Glomerular endothelial cell (primary cell): ENCODE data around the gene CAPN5. TPM values are rescaled to one million over a fixed set of nuclear protein-coding genes. Genes with fewer than 3 reads are reported as not detected.

ENCODE experiments used
- DNase-seq: peaks from one replicate; pipeline ENCODE4 v3.0.0-alpha.2; 2011; ENCODE audit warnings: low read depth, low spot score; ENCODE audit errors: extremely low read depth
- total RNA-seq: library from RNA; depleted of rRNA; stranded (reverse); fragments of >200 nt; gene quantifications from 2 replicates; pipeline ENCODE4 v1.2.3, GENCODE V29; 2015

The CAPN5 gene
- total RNA-seq, 1 donor from 2014 or later: 8.8 TPM

DNA sequence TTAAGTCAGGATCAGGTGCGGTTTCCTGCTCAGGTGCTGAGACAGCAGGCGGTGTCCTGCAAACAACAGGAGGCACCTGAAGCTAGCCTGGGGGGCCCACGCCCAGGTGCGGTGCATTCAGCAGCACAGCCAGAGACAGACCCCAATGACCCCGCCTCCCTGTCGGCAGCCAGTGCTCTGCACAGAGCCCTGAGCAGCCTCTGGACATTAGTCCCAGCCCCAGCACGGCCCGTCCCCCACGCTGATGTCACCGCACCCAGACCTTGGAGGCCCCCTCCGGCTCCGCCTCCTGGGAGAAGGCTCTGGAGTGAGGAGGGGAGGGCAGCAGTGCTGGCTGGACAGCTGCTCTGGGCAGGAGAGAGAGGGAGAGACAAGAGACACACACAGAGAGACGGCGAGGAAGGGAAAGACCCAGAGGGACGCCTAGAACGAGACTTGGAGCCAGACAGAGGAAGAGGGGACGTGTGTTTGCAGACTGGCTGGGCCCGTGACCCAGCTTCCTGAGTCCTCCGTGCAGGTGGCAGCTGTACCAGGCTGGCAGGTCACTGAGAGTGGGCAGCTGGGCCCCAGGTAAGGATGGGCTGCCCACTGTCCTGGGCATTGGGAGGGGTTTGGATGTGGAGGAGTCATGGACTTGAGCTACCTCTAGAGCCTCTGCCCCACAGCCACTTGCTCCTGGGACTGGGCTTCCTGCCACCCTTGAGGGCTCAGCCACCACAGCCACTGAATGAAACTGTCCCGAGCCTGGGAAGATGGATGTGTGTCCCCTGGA, 61.3 kb downstream of the CAPN5 start, which contains the start of gene MYO7A:
MYO7A (plus strand) TSS at position 327 of the 772 bp plus-strand sequence. CDS start 2,389 bp downstream, outside the sequence.
- no peak for DNase-seq

GRCh38 chr11:77129069-77129841, 62.5 kb downstream of the CAPN5 start:
- DNase-seq: no peak

GRCh38 chr11:77129842-77130756, 63.3 kb downstream of the CAPN5 start:
- DNase-seq: no peak

DNA sequence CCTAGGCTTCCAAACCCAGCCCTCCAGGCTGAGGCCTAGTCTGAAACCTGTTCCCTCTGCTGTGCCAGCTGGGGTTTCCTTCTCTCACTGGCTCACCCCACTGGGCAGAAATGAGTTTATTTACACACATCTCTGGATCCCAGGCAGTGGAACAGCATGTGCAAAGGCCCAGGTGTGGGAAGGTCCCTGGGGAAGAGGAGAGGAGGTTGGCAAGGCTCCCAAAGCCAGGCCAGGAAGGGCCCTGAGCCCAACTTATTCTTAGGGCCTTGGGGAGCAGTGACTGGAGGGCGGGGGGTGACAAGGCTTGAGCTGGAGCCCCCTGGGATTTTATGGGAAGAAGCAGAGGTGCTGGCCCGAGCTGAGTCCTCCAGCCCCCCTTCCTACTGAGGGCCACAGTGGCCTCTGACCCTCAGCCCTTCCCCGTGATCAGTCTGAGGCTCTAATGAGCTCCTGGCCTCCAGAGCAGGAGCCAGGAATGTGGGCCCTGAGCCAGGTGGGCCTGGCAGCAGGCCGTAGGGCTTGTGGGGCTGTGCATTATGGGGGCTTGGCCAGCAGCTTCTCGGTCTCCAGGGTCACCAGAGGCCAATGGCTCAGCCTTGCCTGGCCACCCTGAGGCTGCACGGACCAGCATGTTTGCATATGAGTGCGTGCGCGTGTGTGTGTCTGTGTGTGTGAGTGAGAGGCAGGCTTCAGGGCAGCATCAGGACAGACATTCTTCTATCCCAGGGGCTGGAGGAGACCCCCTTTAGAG, 64.2 kb downstream of the CAPN5 start:
- no peak for DNase-seq

DNA sequence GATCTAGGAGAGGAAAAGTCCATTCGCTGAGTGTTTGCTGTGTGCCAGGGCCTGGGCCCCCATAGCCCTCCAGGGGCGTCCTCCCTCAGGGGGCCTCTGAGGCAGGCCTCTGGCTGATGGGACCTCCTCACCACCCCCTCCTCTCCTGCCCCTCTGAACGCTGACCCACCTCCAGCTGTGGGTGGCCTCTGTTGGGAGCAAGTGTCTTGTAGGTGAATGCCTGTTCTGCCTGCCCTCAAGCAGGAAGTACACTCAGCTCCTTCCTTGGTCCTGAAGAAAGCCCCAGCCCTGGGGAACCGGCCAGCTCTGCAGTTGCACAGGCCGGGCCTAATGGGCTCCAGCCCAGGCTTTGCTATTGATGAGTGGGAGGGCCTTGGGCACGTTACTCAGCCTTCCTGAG, 64.8 kb downstream of the CAPN5 start:
- DNase-seq: no peak

- DNase-seq: no peak
Measured at GRCh38 chr11:77135069-77135468, 68.3 kb downstream of the CAPN5 start.

DNA sequence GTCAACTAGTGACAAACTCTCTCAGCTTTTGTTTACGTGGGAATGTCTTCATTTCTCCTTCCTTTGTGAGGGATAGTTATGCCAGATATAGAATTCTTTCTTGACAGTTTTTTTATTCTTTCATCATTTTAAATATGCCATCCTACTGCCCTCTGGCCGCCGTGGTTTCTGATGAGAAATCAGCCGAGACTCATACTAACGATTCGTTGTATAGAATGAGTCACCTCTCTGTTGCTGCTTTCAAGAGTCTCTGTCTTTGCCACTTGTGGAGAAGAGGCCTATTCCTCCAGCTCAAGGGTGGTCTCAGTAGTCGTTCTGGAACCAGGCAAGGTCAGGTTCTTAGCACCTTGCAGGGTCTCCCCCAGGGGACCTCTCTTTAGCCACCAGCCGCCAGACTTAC, 69.3 kb downstream of the CAPN5 start:
- no peak for DNase-seq

- DNase-seq: no peak
Measured at GRCh38 chr11:77136784-77137420, 70.1 kb downstream of the CAPN5 start.

DNA sequence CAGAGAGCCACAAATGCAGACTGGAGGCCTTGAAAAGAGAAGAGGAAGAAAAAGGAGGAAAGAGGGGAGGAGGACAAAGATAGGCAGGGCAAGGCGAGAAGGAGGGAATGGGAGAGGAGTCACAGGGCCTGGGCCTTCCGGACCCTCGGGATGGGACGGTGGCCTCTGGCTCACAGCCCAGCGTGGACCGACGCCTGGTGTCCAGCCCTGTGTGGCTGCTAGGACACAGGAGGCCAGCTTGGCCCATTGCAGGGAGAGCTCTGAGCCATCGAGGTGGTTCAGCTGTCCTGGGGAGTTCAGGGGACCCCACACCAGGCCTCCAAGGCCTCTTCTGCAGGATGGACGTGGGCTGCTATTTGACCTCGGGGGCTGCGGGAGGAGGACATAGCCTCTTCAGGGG, 70.7 kb downstream of the CAPN5 start:
- no peak for DNase-seq

DNA sequence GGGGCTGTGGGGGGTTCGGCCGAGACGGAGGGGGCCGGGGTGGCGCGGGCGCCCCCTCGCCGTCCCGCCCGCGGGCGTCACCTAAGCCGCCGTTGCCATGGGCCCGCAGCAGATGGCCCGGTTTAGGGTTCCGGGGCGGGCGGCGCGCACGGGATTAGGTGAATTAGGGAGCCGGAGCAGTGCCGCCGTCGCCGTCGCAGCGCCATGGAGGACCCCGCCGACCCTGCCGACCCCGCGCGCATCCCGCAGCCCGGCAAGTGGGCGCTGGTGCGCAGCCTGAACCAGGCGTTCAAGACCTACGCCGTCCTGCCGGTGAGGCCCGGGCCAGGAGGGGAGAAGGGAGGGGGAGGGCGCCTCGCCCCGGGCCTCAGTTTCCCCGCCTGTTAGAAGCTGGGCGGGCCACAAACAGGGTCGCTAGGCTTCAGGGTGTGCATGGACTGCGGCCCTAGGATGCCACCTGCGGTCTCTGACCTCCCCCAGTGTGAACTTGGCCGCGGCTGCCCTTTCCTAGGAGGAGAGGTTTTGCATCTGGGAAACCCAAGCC, 71.4 kb downstream of the CAPN5 start:
- no peak for DNase-seq

- DNase-seq: no peak
Measured at GRCh38 chr11:77139201-77139600, 72.4 kb downstream of the CAPN5 start.

- no peak for DNase-seq
Measured at GRCh38 chr11:77140231-77140851, 73.6 kb downstream of the CAPN5 start.

GRCh38 chr11:77141034-77141433, 74.3 kb downstream of the CAPN5 start:
- DNase-seq: no peak

DNA sequence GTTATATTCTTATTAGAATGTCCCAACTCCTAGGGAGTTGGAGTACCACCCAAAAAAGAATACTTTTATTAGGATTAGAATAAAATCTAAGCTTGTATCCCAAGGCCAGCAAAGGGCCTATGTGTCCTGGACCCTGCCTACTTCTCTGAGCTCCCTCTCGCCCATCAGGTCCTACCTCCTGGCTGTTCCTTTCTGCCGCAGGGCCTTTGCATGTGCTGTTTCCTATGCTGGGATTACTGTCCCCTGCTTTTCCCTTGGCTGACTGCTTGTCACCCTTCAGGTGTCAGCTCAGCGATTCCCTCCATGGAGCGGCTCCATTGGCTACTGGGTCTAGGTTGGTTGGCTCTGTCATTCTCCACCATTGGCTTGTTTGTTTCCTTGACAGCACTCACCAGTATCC, 74.7 kb downstream of the CAPN5 start:
- DNase-seq: no peak

DNA sequence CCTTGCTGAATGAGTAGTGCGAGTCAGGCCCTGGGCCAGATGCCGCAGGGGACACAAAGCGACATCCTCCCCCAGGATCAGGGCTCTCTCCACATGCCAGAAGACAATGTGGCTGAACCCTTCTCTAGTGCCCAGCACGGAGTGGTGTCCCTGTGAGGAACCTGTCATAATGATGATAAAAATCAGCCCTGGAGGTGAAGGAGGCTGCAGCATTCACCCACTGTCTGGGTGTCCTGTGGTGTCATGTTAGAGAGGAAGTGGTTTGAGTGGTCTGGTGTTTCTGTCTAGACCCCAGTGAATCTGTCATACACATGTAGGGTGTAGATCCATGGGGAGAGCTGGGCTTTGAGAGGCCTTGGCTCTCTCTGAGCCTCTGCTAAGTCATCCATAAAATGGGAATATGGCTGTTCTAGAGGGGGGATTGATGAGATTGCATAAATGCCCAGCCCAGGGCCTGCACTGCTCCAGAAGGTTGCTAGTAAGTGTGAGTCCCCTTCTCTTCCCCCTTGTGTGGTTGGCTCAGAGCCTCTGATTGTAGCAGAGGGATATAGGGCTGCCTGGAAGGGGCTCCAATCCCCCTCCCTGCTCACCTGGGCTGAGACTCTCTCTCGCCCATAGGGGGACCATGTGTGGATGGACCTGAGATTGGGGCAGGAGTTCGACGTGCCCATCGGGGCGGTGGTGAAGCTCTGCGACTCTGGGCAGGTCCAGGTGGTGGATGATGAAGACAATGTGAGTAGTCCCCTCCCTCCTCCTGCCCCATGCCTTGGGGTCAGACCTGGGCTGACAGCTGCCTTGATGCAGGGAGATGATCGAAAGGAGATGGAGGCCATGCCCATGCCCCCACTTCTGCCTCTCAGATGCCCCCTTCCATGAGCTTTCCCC, 75.6 kb downstream of the CAPN5 start:
- DNase-seq: no peak

GRCh38 chr11:77143405-77144020, 76.7 kb downstream of the CAPN5 start:
- DNase-seq: no peak

DNA sequence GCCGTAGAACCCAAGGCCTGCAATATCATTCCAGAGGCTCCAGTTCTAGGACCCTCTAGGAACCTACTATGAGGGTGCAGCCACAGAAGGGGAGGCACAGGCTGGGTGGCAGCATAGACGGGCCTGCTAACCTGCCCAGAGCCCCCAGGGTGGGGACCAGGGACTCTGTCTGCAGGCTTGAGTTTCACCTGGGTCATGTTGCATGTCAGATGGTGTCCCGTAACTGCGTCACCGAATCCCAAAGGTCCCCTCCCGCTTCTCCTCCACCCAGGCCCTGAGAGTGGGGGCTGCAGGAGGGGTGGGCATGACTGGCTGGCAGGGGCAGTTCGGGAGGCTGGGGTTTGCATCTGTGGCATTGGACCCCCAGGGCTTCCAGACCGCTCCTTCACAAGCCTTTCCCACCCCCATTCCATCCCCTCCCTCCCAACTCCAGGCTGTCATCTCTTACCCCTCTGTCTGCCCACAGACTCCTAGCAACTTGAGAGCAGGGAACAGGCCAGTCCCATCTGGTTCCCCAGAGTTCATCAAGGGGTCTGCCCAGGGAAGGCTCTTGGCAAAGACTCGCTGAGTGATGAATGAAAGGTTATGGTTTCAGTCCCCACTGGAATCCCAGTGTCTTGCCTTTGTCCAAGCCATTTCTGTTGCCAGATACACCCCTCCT, 77.6 kb downstream of the CAPN5 start:
- no peak for DNase-seq
